ENCODE data around the gene PNPLA6. TPM values are rescaled to one million over a fixed set of nuclear protein-coding genes. Genes with fewer than 3 reads are reported as not detected.

The PNPLA6 gene
- total and polyA plus RNA-seq, 2 of the 8 experiments (the other 6 are each of a cell fraction or from before 2014, with no cell fraction given): 55.1 to 121 TPM

GRCh38 chr19:7539827-7540425, 4.4 kb downstream of the PNPLA6 start:
- Histone ChIP-seq H2BK20ac (ENCODE audit: low read length) (no peak overlapping the region), H2BK12ac (ENCODE audit: low read depth, low read length) (no peak overlapping the region), H3K23ac (ENCODE audit: insufficient read length) (no peak overlapping the region), H3K4me2 (ENCODE audit: insufficient read depth in 1 of 2, low read depth in 2 of 2, low read length in 2 of 2) (no peak overlapping the region), H4K20me1 (replicated peaks in 1 of 2; ENCODE audit: control insufficient read depth in 1 of 2, insufficient read depth in 2 of 2, low read length in 2 of 2) (peaks cover 0 to 3% of the 10 kb centered on the region in 2 experiments), H3K27ac (ENCODE audit: low read depth, low read length) (no peak overlapping the region), H3K79me1 (ENCODE audit: low read depth, low read length) (no peaks in the 10 kb centered on the region), H3K56ac (replicated peaks; ENCODE audit: insufficient read length, low read depth, low read length) (no peak overlapping the region), H2BK5ac (ENCODE audit: low read depth, low read length) (no peak overlapping the region), H3K18ac (ENCODE audit: extremely low read depth, low read length) (no peak overlapping the region), H2AFZ (ENCODE audit: low read length) (no peak overlapping the region), H3K4me1 (replicated peaks in 1 of 4; ENCODE audit: control insufficient read depth in 3 of 4, insufficient read depth in 4 of 4, low read length in 3 of 4) (peaks cover 0 to 2% (median 1%) of the 10 kb centered on the region in 4 experiments; a peak in 3 of 7 replicates), H2BK120ac (replicated peaks; ENCODE audit: low read depth, low read length) (no peak overlapping the region), H2AK5ac (ENCODE audit: low read depth, low read length) (no peak overlapping the region), H4K91ac (replicated peaks; ENCODE audit: insufficient read length, low read length) (no peak overlapping the region), H4K5ac (ENCODE audit: insufficient read length, low read depth, low read length) (no peak overlapping the region), H3K36me3 (ENCODE audit: control insufficient read depth in 2 of 4, insufficient read depth in 4 of 4, low read length in 3 of 4) (peaks cover 3 to 30% (median 15%) of the 10 kb centered on the region in 4 experiments; a peak in 7 of 8 replicates), H3K23me2 (ENCODE audit: low read depth, low read length) (no peaks in the 10 kb centered on the region; the same call in 1 of the 2 replicates), H3K9me3 (ENCODE audit: insufficient read depth in 2 of 2, low read depth in 1 of 2, low read length in 1 of 2) (no peaks in the 10 kb centered on the region), H3K79me2 (ENCODE audit: control insufficient read depth in 1 of 2, insufficient read depth in 2 of 2, low read length in 2 of 2) (no peaks in the 10 kb centered on the region), H3K4me3 (ENCODE audit: extremely low read depth in 1 of 4, insufficient read depth in 2 of 4, low read depth in 3 of 4, low read length in 4 of 4) (no peak overlapping the region), H4K8ac (ENCODE audit: extremely low read depth, insufficient read depth, low read length) (no peak overlapping the region), H3K4ac (replicated peaks; ENCODE audit: insufficient read length, low read depth, low read length) (no peak overlapping the region), H3K9ac (replicated peaks in 1 of 4; ENCODE audit: extremely low read depth in 1 of 4, low read depth in 3 of 4, low read length in 3 of 4) (no peak overlapping the region; a peak in 1 of 7 replicates), H3K14ac (ENCODE audit: insufficient read length) (no peak overlapping the region), H2BK15ac (ENCODE audit: low read length) (no peak overlapping the region), H3K27me3 (replicated peaks in 1 of 4; ENCODE audit: control insufficient read depth in 3 of 4, extremely low read depth in 1 of 4, insufficient read depth in 3 of 4, low read length in 3 of 4) (no peaks in the 10 kb centered on the region)
- FAIRE-seq (no peak), DNase-seq (ENCODE audit: low read depth in 1 of 2, low spot score in 2 of 2) (no peak)
- ChIA-PET CTCF (ENCODE audit: partially characterized antibody) (no interaction called here), POLR2A (ENCODE audit: partially characterized antibody) (interaction anchor here (2.3 kb wide), 1 partner anchor 18 kb away, joined by 5 read pairs; the partner anchor contains the start of gene MCOLN1)
- WGBS, 2 experiments (ENCODE audit: extremely low coverage in 1 of 2, insufficient coverage in 1 of 2, insufficient read length in 1 of 2, insufficient replicate concordance in 2 of 2, low coverage in 1 of 2, low lambda C conversion rate in 2 of 2, missing lambda C conversion rate in 1 of 2): 95% methylated on average over 25 of the region's 28 CpGs; no CpG with 5 or more reads in 1 of the 2 experiments
- TF ChIP-seq TEAD4 (IDR thresholded peaks at IDR 0.05; ENCODE audit: low read depth, low read length): no peak
- no peak for TF ChIP-seq TAF1 (IDR thresholded peaks at IDR 0.05; ENCODE audit: low read depth, low read length)
- TF ChIP-seq CBX5 (IDR thresholded peaks at IDR 0.05; ENCODE audit: low read depth, low read length): no peak
- TF ChIP-seq KDM4A (IDR thresholded peaks at IDR 0.05; ENCODE audit: low read depth, low read length, severe bottlenecking): no peak
- no peak for TF ChIP-seq SAP30 (IDR thresholded peaks at IDR 0.05; ENCODE audit: insufficient read depth, insufficient replicate concordance, low read length)
- TF ChIP-seq GTF2F1 (IDR thresholded peaks at IDR 0.05; ENCODE audit: borderline replicate concordance, low read depth, low read length): no peak
- no peak for TF ChIP-seq BCL11A (IDR thresholded peaks at IDR 0.05; ENCODE audit: low read depth in 2 of 2, low read length in 2 of 2)
- no peak for TF ChIP-seq BRCA1 (IDR thresholded peaks at IDR 0.05; ENCODE audit: low read depth, low read length)
- no peak for TF ChIP-seq POU5F1 (IDR thresholded peaks at IDR 0.05; ENCODE audit: low read depth, low read length)
- TF ChIP-seq SUZ12 (IDR thresholded peaks at IDR 0.05; ENCODE audit: low read length): no peak
- no peak for TF ChIP-seq KDM5A (IDR thresholded peaks at IDR 0.05; ENCODE audit: low read length)
- no peak for TF ChIP-seq JUN (IDR thresholded peaks at IDR 0.05; ENCODE audit: low read depth, low read length)
- no peak for TF ChIP-seq CEBPB (IDR thresholded peaks at IDR 0.05; ENCODE audit: low read depth, low read length)
- TF ChIP-seq KDM1A (IDR thresholded peaks at IDR 0.05; ENCODE audit: borderline replicate concordance, low read length): no peak

Measured in H1 (cell line).